SK-N-SH (cell line): ENCODE data around the gene TSEN2. TPM values are rescaled to one million over a fixed set of nuclear protein-coding genes. Genes with fewer than 3 reads are reported as not detected.

Source experiments
- CTCF ChIA-PET: fragments of 300-600, 350-600 bp; formaldehyde crosslinking; extraction: SDS; loops from one replicate; lab custom pipeline; 2021; lab: Yijun Ruan, JAX
- POLR2A ChIA-PET: fragments of 350-600 bp; sonication (Branson Sonifier 250); formaldehyde crosslinking; extraction: SDS; loops from one replicate; lab custom pipeline; 2020; ENCODE audit warnings: antibody characterized with exemption, inconsistent platforms; lab: Yijun Ruan, JAX
- DNase-seq: peaks from one replicate; pipeline ENCODE4 v3.0.0; 2012
- H2AFZ ChIP-seq: fragments of 200-600 bp; sonication (generic); 2 replicates; pipeline ENCODE4 v1.8.1; 2016; ENCODE audit warnings: antibody characterized with exemption, mild to moderate bottlenecking, low read depth
- H3F3A ChIP-seq: fragments of 200-600 bp; sonication (generic); replicated peaks from 2 replicates; pipeline ENCODE3; 2016; ENCODE audit warnings: antibody characterized with exemption, mild to moderate bottlenecking; ENCODE audit not compliant: insufficient read depth
- H3K27ac ChIP-seq, 2 experiments: fragments of 200-500 bp in 1 of 2; fragments of 200-600 bp in 1 of 2; sonication (Bioruptor generic) in 1 of 2; sonication (generic), shearing (Covaris generic) in 1 of 2; 2 replicates each; pipeline versions ENCODE4 v1.5.1 to v1.6.1; 2014 to 2016; ENCODE audit warnings: low read depth in 2 of 2, inconsistent platforms in 1 of 2, low read length in 1 of 2, mild to moderate bottlenecking in 1 of 2, mixed read lengths in 1 of 2
- H3K27me3 ChIP-seq: fragments of 200-600 bp; sonication (generic), shearing (Covaris generic); 2 replicates; pipeline ENCODE4 v1.6.1; 2016; ENCODE audit warnings: mixed run types; ENCODE audit not compliant: insufficient read depth
- H3K36me3 ChIP-seq, 2 experiments: fragments of 200-500 bp in 1 of 2; fragments of 200-600 bp in 1 of 2; sonication (Bioruptor generic) in 1 of 2; sonication (generic) in 1 of 2; replicated peaks in 1 of 2; 2 replicates each; pipeline versions ENCODE3 to v1.5.1; 2014 to 2016; ENCODE audit warnings: low read length in 1 of 2, mild to moderate bottlenecking in 1 of 2; ENCODE audit not compliant: insufficient read depth in 2 of 2, control insufficient read depth in 1 of 2
- H3K4me1 ChIP-seq, 2 experiments: fragments of 200-500 bp in 1 of 2; fragments of 200-600 bp in 1 of 2; sonication (Bioruptor generic) in 1 of 2; sonication (generic), shearing (Covaris generic) in 1 of 2; 2 replicates each; pipeline versions ENCODE4 v1.5.1 to v1.6.1; 2014 to 2016; ENCODE audit warnings: low read depth in 1 of 2, low read length in 1 of 2, mixed run types in 1 of 2; ENCODE audit not compliant: insufficient read depth in 2 of 2, control insufficient read depth in 1 of 2
- H3K4me2 ChIP-seq: fragments of 200-600 bp; sonication (generic), shearing (Covaris generic); 2 replicates; pipeline ENCODE4 v1.6.1; 2017; ENCODE audit warnings: mixed run types
- H3K4me3 ChIP-seq, 2 experiments: fragments of 200-500 bp in 1 of 2; fragments of 200-600 bp in 1 of 2; sonication (Bioruptor generic) in 1 of 2; sonication (generic), shearing (Covaris generic) in 1 of 2; 2 replicates each; pipeline versions ENCODE4 v1.5.1 to v1.8.1; 2014 to 2016; ENCODE audit warnings: low read depth in 2 of 2, inconsistent platforms in 1 of 2, low read length in 1 of 2, mild to moderate bottlenecking in 1 of 2, mixed read lengths in 1 of 2, moderate library complexity in 1 of 2
- H3K79me2 ChIP-seq: fragments of 200-600 bp; sonication (generic); 2 replicates; pipeline ENCODE4 v1.8.1; 2017; ENCODE audit warnings: mild to moderate bottlenecking; ENCODE audit not compliant: insufficient read depth
- H3K9ac ChIP-seq: fragments of 200-600 bp; sonication (generic); 2 replicates; pipeline ENCODE4 v1.6.1; 2017; ENCODE audit warnings: mixed run types
- H3K9me2 ChIP-seq: fragments of 200-600 bp; sonication (generic); 2 replicates; pipeline ENCODE4 v1.6.1; 2017; ENCODE audit warnings: mixed run types
- H3K9me3 ChIP-seq: fragments of 200-600 bp; sonication (generic); 2 replicates; pipeline ENCODE4 v1.6.1; 2017; ENCODE audit warnings: mixed run types, mild to moderate bottlenecking, moderate library complexity
- H4K20me1 ChIP-seq: fragments of 200-600 bp; sonication (generic); 2 replicates; pipeline ENCODE4 v1.6.1; 2017; ENCODE audit warnings: mild to moderate bottlenecking, mixed run types; ENCODE audit not compliant: insufficient read depth
- ELF1 ChIP-seq: IDR thresholded peaks from 2 replicates; pipeline ENCODE4 v1.4.0; 2012
- GABPA ChIP-seq: IDR thresholded peaks from 2 replicates; pipeline ENCODE4 v1.4.0; 2012; ENCODE audit warnings: low read depth, mild to moderate bottlenecking
- JUND ChIP-seq: IDR thresholded peaks from 2 replicates; pipeline ENCODE4 v1.4.0; 2012
- MEF2A ChIP-seq: IDR thresholded peaks from 2 replicates; pipeline ENCODE4 v1.4.0; 2012; ENCODE audit warnings: low read depth, borderline replicate concordance
- MXI1 ChIP-seq: IDR thresholded peaks from 2 replicates; pipeline ENCODE4 v1.6.1; 2012; ENCODE audit warnings: mild to moderate bottlenecking, low read depth, low read length, improper control_type of control experiment
- NFIC ChIP-seq: IDR thresholded peaks from 2 replicates; pipeline ENCODE4 v1.4.0; 2012; ENCODE audit warnings: borderline replicate concordance
- POLR2AphosphoS5 ChIP-seq: IDR thresholded peaks from 2 replicates; pipeline ENCODE4 v1.6.1; 2012; ENCODE audit warnings: low read depth, low read length
- RCOR1 ChIP-seq: fragments of 150-350 bp; IDR thresholded peaks from 2 replicates; pipeline ENCODE4 v1.6.1; 2017; ENCODE audit warnings: antibody characterized with exemption, low read length
- WGBS: methylation state at CpG from one replicate; pipeline ENCODE4 v1.1.6; 2017; ENCODE audit warnings: low lambda C conversion rate; 5-methylcytosine and 5-hydroxymethylcytosine counted together
- polyA plus RNA-seq, 3 experiments: library from polyadenylated mRNA; depleted of rRNA; stranded (reverse); fragments of >200 nt; gene quantifications; 2 replicates each; pipeline ENCODE4 v1.2.3, GENCODE V29; 2012
- TF ChIP-seq, protein P1 (sequence below): IDR thresholded peaks from 2 replicates; pipeline ENCODE4 v1.4.0; 2012; ENCODE audit warnings: low read depth, borderline replicate concordance
- TF ChIP-seq, protein P2 (sequence below): IDR thresholded peaks from 2 replicates; pipeline ENCODE4 v1.4.0; 2012; ENCODE audit warnings: low read depth
- TF ChIP-seq, protein P3 (sequence below): fragments of 150-350 bp; IDR thresholded peaks from 2 replicates; pipeline ENCODE4 v1.6.1; 2017; ENCODE audit warnings: antibody characterized with exemption, low read length, low read depth, borderline replicate concordance

Gene TSEN2
- polyA plus RNA-seq, 1 of the 3 experiments (the other 2 are of a cell fraction): 13.0 TPM

DNA sequence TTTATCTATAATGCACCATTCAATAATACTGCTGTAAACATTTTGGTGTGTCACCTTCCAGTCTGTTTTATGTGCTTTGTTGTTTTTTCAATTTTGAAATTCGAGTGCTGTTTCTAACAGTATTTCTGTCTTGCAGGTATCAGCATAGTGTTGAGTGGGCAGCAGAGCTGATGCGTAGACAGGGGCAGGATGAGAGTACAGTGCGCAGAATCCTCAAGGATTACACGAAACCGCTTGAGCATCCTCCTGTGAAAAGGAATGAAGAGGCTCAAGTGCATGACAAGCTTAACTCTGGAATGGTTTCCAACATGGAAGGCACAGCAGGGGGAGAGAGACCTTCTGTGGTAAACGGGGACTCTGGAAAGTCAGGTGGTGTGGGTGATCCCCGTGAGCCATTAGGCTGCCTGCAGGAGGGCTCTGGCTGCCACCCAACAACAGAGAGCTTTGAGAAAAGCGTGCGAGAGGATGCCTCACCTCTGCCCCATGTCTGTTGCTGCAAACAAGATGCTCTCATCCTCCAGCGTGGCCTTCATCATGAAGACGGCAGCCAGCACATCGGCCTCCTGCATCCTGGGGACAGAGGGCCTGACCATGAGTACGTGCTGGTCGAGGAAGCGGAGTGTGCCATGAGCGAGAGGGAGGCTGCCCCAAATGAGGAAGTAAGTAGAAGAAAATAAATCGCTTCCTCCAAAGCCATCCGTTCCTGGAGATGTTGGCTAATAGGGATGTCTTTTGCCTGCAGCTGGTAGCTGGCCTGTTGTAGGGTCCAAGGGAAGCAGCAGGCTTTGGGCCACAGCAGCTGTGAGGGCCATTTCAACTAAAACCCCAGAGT is 19.1 kb downstream of the TSEN2 start (continued):
- TF ChIP-seq, protein P1, sequence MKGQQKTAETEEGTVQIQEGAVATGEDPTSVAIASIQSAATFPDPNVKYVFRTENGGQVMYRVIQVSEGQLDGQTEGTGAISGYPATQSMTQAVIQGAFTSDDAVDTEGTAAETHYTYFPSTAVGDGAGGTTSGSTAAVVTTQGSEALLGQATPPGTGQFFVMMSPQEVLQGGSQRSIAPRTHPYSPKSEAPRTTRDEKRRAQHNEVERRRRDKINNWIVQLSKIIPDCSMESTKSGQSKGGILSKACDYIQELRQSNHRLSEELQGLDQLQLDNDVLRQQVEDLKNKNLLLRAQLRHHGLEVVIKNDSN: no peak
- TF ChIP-seq JUND: no peak

DNA sequence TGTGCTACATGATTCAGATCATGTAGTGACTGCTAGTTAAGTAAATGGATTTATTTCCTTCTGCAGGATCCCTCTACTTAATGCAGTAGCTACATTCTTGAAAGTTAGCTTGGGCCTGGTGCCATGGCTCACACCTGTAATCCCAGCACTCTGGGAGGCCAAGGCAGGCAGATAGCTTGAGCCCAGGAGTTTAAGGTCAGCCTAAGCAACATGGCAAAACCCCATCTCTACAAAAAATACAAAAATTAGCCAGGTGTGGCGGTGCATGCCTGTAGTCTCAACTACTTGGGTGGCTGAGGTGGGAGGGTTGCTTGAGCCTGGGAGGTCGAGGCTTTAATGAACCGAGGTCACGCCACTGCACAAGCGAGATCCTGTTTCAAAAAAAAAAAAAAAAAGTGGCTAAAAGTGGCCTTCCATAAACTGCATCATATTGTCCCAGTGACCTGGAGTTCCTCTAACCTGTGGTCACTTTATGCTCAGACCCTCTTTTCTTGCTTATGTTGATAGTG is 22.0 kb downstream of the TSEN2 start:
- peaks cover 5 to 16% of the 10 kb centered on the region in 2 experiments; a peak in 2 of 4 replicates for H3K4me1 ChIP-seq
- CTCF ChIA-PET: no interaction called here
- no peaks in the 10 kb centered on the region for H3K9me2 ChIP-seq
- DNase-seq: no peak
- H4K20me1 ChIP-seq: peaks cover 5% of the 10 kb centered on the region
- H3K27ac ChIP-seq: no peak overlapping the region
- TF ChIP-seq POLR2AphosphoS5: no peak
- no peak for TF ChIP-seq GABPA
- TF ChIP-seq ELF1: no peak
- no peak for TF ChIP-seq MXI1
- TF ChIP-seq, protein P1: no peak
- TF ChIP-seq NFIC: no peak
- no peak for TF ChIP-seq RCOR1
- TF ChIP-seq MEF2A: no peak
- TF ChIP-seq, protein P2, sequence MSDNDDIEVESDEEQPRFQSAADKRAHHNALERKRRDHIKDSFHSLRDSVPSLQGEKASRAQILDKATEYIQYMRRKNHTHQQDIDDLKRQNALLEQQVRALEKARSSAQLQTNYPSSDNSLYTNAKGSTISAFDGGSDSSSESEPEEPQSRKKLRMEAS: no peak
- TF ChIP-seq, protein P3, sequence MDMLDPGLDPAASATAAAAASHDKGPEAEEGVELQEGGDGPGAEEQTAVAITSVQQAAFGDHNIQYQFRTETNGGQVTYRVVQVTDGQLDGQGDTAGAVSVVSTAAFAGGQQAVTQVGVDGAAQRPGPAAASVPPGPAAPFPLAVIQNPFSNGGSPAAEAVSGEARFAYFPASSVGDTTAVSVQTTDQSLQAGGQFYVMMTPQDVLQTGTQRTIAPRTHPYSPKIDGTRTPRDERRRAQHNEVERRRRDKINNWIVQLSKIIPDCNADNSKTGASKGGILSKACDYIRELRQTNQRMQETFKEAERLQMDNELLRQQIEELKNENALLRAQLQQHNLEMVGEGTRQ: no peak
- H3K36me3 ChIP-seq: peaks cover 15 to 27% of the 10 kb centered on the region in 2 experiments
- peaks cover 22% of the 10 kb centered on the region for H3F3A ChIP-seq
- H2AFZ ChIP-seq: no peak overlapping the region
- 98% methylated on average over 5 of the region's 5 CpGs for WGBS
- H3K4me3 ChIP-seq: no peak overlapping the region
- H3K4me2 ChIP-seq: no peak overlapping the region
- H3K9ac ChIP-seq: no peak overlapping the region
- POLR2A ChIA-PET: no interaction called here
- no peaks in the 10 kb centered on the region for H3K27me3 ChIP-seq
- no peaks in the 10 kb centered on the region for H3K79me2 ChIP-seq
- no peaks in the 10 kb centered on the region for H3K9me3 ChIP-seq
